ENCODE results near the gene HDGF. TPM values are rescaled to one million over a fixed set of nuclear protein-coding genes. Genes with fewer than 3 reads are reported as not detected.

The HDGF gene
- total RNA-seq, 1 experiment from 2014 or later = 325 TPM

GRCh38 chr1:156704930-156705320 is 46.5 kb downstream of the HDGF start:
- intact Hi-C loops (cut with micrococcal nuclease; ENCODE audit: unreplicated experiment) = loop anchor here (2.0 kb wide), 1 partner anchor 14 kb away; no protein-coding TSS in a partner anchor
- ATAC-seq = peak; percentile 28
- no peaks in the 10 kb centered on the region for H3K9me3 ChIP-seq (ENCODE audit: control insufficient read depth, insufficient read depth, low read depth, low read length)
- BruUV-seq (replicated peaks) = no TSS peak
- H3K4me1 ChIP-seq (ENCODE audit: control insufficient read depth, insufficient read depth, low read length) = peaks cover 70% of the 10 kb centered on the region
- H3K4me3 ChIP-seq (ENCODE audit: low read depth in 2 of 2, low read length in 2 of 2) = peak overlapping the region; percentile 82 to 84
- DNase-seq (ENCODE audit: low read depth, low spot score) = no peak
- in situ Hi-C loops (cut with HindIII; ENCODE audit: low pct_unique_long_range_greater_than_20kb, low sequenced_read_pairs) = no loop called here
- no peaks in the 10 kb centered on the region for H3K27me3 ChIP-seq (ENCODE audit: control insufficient read depth, insufficient read depth, low read length)
- ChIA-PET POLR2A (interaction anchor here (0.6 kb wide), 1 partner anchor 42 kb away, joined by 13 read pairs; no protein-coding TSS in a partner anchor), CTCF (interaction anchor here (0.6 to 3.7 kb wide), 4 partner anchors 9 to 21 kb away, joined by 4 to 96 read pairs (median 9); no protein-coding TSS in a partner anchor)
- H3K27ac ChIP-seq (ENCODE audit: low read length) = peak overlapping the region; percentile 93
- TF ChIP-seq, protein P1, sequence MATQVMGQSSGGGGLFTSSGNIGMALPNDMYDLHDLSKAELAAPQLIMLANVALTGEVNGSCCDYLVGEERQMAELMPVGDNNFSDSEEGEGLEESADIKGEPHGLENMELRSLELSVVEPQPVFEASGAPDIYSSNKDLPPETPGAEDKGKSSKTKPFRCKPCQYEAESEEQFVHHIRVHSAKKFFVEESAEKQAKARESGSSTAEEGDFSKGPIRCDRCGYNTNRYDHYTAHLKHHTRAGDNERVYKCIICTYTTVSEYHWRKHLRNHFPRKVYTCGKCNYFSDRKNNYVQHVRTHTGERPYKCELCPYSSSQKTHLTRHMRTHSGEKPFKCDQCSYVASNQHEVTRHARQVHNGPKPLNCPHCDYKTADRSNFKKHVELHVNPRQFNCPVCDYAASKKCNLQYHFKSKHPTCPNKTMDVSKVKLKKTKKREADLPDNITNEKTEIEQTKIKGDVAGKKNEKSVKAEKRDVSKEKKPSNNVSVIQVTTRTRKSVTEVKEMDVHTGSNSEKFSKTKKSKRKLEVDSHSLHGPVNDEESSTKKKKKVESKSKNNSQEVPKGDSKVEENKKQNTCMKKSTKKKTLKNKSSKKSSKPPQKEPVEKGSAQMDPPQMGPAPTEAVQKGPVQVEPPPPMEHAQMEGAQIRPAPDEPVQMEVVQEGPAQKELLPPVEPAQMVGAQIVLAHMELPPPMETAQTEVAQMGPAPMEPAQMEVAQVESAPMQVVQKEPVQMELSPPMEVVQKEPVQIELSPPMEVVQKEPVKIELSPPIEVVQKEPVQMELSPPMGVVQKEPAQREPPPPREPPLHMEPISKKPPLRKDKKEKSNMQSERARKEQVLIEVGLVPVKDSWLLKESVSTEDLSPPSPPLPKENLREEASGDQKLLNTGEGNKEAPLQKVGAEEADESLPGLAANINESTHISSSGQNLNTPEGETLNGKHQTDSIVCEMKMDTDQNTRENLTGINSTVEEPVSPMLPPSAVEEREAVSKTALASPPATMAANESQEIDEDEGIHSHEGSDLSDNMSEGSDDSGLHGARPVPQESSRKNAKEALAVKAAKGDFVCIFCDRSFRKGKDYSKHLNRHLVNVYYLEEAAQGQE (IDR thresholded peaks at IDR 0.05; ENCODE audit: insufficient read depth in 1 of 2, low read depth in 2 of 2, low read length in 1 of 2) = no peak
- TF ChIP-seq SIN3A (IDR thresholded peaks at IDR 0.05; ENCODE audit: borderline replicate concordance, insufficient read depth, low read depth, low read length) = peak; percentile 65
- TF ChIP-seq, protein P2, sequence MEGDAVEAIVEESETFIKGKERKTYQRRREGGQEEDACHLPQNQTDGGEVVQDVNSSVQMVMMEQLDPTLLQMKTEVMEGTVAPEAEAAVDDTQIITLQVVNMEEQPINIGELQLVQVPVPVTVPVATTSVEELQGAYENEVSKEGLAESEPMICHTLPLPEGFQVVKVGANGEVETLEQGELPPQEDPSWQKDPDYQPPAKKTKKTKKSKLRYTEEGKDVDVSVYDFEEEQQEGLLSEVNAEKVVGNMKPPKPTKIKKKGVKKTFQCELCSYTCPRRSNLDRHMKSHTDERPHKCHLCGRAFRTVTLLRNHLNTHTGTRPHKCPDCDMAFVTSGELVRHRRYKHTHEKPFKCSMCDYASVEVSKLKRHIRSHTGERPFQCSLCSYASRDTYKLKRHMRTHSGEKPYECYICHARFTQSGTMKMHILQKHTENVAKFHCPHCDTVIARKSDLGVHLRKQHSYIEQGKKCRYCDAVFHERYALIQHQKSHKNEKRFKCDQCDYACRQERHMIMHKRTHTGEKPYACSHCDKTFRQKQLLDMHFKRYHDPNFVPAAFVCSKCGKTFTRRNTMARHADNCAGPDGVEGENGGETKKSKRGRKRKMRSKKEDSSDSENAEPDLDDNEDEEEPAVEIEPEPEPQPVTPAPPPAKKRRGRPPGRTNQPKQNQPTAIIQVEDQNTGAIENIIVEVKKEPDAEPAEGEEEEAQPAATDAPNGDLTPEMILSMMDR (IDR thresholded peaks at IDR 0.05) = no peak
- no peaks in the 10 kb centered on the region; the same call in 1 of the 2 replicates for H3K36me3 ChIP-seq (ENCODE audit: control insufficient read depth, insufficient read depth, low read length)

DNA sequence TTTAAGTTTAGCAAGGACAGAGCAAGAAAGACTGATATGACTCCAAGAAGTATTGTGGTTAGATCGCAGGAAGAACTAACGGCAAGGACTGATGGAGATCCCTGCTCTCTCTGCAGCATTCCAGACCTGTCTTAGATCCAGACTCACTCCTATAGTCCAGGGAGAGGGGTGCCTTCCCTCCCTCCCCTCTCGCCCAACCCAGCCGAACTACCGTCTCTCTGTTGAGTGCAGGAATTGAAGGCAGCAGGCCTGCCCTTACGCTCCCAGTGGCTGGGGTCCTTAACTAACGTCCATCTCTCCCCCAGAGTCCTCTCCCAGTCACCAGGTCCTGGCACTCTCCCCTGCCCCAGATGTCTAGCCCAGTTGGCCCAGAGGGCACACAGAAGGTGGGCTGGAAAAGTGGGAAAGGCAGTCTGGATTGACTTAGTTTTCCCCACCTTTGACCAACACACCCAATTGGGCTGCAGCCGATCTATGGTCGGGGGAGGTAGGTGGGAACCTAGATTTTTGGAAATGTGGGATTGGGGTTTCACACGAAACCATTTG is 47.2 kb downstream of the HDGF start:
- BruUV-seq (replicated peaks) = no TSS peak
- no peak for DNase-seq (ENCODE audit: low read depth, low spot score)
- ATAC-seq = no peak
- Histone ChIP-seq H3K27ac (ENCODE audit: low read length) (peak overlapping the region; percentile 93), H3K27me3 (ENCODE audit: control insufficient read depth, insufficient read depth, low read length) (no peaks in the 10 kb centered on the region), H3K9me3 (ENCODE audit: control insufficient read depth, insufficient read depth, low read depth, low read length) (no peaks in the 10 kb centered on the region), H3K4me1 (ENCODE audit: control insufficient read depth, insufficient read depth, low read length) (peaks cover 70% of the 10 kb centered on the region), H3K36me3 (ENCODE audit: control insufficient read depth, insufficient read depth, low read length) (no peaks in the 10 kb centered on the region; the same call in 1 of the 2 replicates), H3K4me3 (ENCODE audit: low read depth in 2 of 2, low read length in 2 of 2) (peak overlapping the region; percentile 82 to 84)
- POLR2A ChIA-PET = interaction anchor here (0.6 kb wide), 2 partner anchors 41 to 62 kb away, joined by 6 to 13 read pairs; no protein-coding TSS in a partner anchor
- CTCF ChIA-PET = interaction anchor here (0.6 to 4.6 kb wide), 3 partner anchors 14 to 22 kb away, joined by 4 to 96 read pairs (median 42); no protein-coding TSS in a partner anchor
- in situ Hi-C loops (cut with HindIII; ENCODE audit: low pct_unique_long_range_greater_than_20kb, low sequenced_read_pairs) (no loop called here), intact Hi-C loops (cut with micrococcal nuclease; ENCODE audit: unreplicated experiment) (loop anchor here (2.0 kb wide), 1 partner anchor 13 kb away; no protein-coding TSS in a partner anchor)
- TF ChIP-seq, protein P1 (IDR thresholded peaks at IDR 0.05; ENCODE audit: insufficient read depth in 1 of 2, low read depth in 2 of 2, low read length in 1 of 2) = no peak
- TF ChIP-seq POLR2AphosphoS5 (IDR thresholded peaks at IDR 0.05; ENCODE audit: low read depth, low read length) = no peak
- TF ChIP-seq TCF7L2 (IDR thresholded peaks at IDR 0.05; ENCODE audit: low read depth, low read length) = no peak
- TF ChIP-seq, protein P2 (IDR thresholded peaks at IDR 0.05) = no peak
- no peak for TF ChIP-seq SIN3A (IDR thresholded peaks at IDR 0.05; ENCODE audit: borderline replicate concordance, insufficient read depth, low read depth, low read length)
